A549 (cell line): ENCODE measurements around the gene ADARB1. TPM values are rescaled to one million over a fixed set of nuclear protein-coding genes. Genes with fewer than 3 reads are reported as not detected.

Source experiments
- ATAC-seq, 2 experiments: fragments of 200-7000 bp in 1 of 2; fragments of >200 bp in 1 of 2; cut with Nextera tagmentation in 1 of 2; cut with Tn5 transposase in 1 of 2; 3 replicates each; pipeline versions ENCODE4 v1.8.0 to v1.9.1; 2018 to 2020; ENCODE audit warnings: mild to moderate bottlenecking in 1 of 2, moderate library complexity in 1 of 2
- CTCF ChIA-PET: fragments of 300-600 bp; sonication (Branson Sonifier 250); formaldehyde crosslinking; extraction: SDS; loops from one replicate; lab custom pipeline; 2021; ENCODE audit warnings: antibody characterized with exemption, inconsistent platforms; lab: Yijun Ruan, JAX
- POLR2A ChIA-PET: fragments of 350-600 bp; formaldehyde crosslinking; extraction: SDS; loops from one replicate; lab custom pipeline; 2021; ENCODE audit warnings: antibody characterized with exemption, inconsistent platforms; lab: Yijun Ruan, JAX
- DNase-seq, 2 experiments: peaks; one replicate each; pipeline versions ENCODE4 v3.0.0 to v3.0.0-alpha.2; 2011 to 2016; ENCODE audit warnings: low read depth in 1 of 2, low spot score in 1 of 2
- FAIRE-seq: peaks from 2 replicates; lab custom pipeline; 2011; peaks lifted over from hg19 to GRCh38; lab: Jason Lieb, UNC
- H3K27ac ChIP-seq, 2 experiments: fragments of >200 bp; sonication (Bioruptor Twin); formaldehyde crosslinking; 3 replicates each; pipeline ENCODE4 v1.5.1; 2016 to 2017
- H3K4me1 ChIP-seq: fragments of >200 bp; sonication (Bioruptor Twin); formaldehyde crosslinking; 3 replicates; pipeline ENCODE4 v1.6.1; 2016
- H3K4me2 ChIP-seq: fragments of >200 bp; sonication (Bioruptor Twin); formaldehyde crosslinking; 3 replicates; pipeline ENCODE4 v1.6.1; 2016
- H3K4me3 ChIP-seq: fragments of >200 bp; sonication (Bioruptor Twin); formaldehyde crosslinking; 3 replicates; pipeline ENCODE4 v1.5.1; 2016
- H3K9me3 ChIP-seq: fragments of >200 bp; sonication (Bioruptor Twin); formaldehyde crosslinking; 3 replicates; pipeline ENCODE4 v1.6.1; 2016
- CHD4 ChIP-seq: fragments of 200-600 bp; sonication (generic); IDR thresholded peaks from 2 replicates; pipeline ENCODE4 v1.6.1; 2016; ENCODE audit warnings: antibody characterized with exemption, mild to moderate bottlenecking, borderline replicate concordance
- CTCF ChIP-seq: fragments of >200 bp; sonication (Bioruptor Twin); formaldehyde crosslinking; IDR thresholded peaks from 3 replicates; pipeline ENCODE4 v1.5.1; 2016
- EHF ChIP-seq: fragments of 250-450 bp; sonication (Bioruptor Pico); IDR thresholded peaks from 2 replicates; pipeline ENCODE4 v1.5.0; 2020; ENCODE audit warnings: mild to moderate bottlenecking
- EP300 ChIP-seq, 2 experiments: fragments of >200 bp; sonication (Bioruptor Twin); formaldehyde crosslinking; IDR thresholded peaks; 2 replicates in 1 of 2; 3 replicates in 1 of 2; pipeline ENCODE4 v1.6.1; 2016 to 2017
- FOSL2 ChIP-seq, 2 experiments: fragments of 450-650 bp in 1 of 2; fragments of >200 bp in 1 of 2; sonication (Bioruptor Twin) in 1 of 2; formaldehyde crosslinking; IDR thresholded peaks; 2 replicates each; pipeline versions ENCODE4 v1.5.0 to v1.6.1; 2016 to 2020; ENCODE audit warnings: mild to moderate bottlenecking in 1 of 2, moderate library complexity in 1 of 2
- HEYL ChIP-seq: fragments of 250-450 bp; sonication (Bioruptor Pico); IDR thresholded peaks from 2 replicates; pipeline ENCODE4 v1.8.0; 2021; ENCODE audit warnings: mild to moderate bottlenecking, moderate library complexity
- HOXA7 ChIP-seq: fragments of 250-450 bp; sonication (Bioruptor Pico); IDR thresholded peaks from 2 replicates; pipeline ENCODE4 v1.5.0; 2020; ENCODE audit warnings: mild to moderate bottlenecking, moderate library complexity
- HOXB5 ChIP-seq: fragments of 250-450 bp; sonication (Bioruptor Pico); IDR thresholded peaks from 2 replicates; pipeline ENCODE4 v1.5.0; 2020; ENCODE audit warnings: mild to moderate bottlenecking, moderate library complexity
- JUN ChIP-seq, 2 experiments: fragments of >200 bp; sonication (Bioruptor Twin); formaldehyde crosslinking; IDR thresholded peaks; 2 replicates in 1 of 2; 3 replicates in 1 of 2; pipeline ENCODE4 v1.6.1; 2016 to 2017
- MAX ChIP-seq: IDR thresholded peaks from 2 replicates; pipeline ENCODE4 v1.6.1; 2012
- MAZ ChIP-seq: fragments of 150-350 bp; IDR thresholded peaks from 2 replicates; pipeline ENCODE4 v1.6.1; 2014; ENCODE audit warnings: antibody characterized with exemption, low read depth, low read length, borderline replicate concordance
- MYC ChIP-seq: IDR thresholded peaks from 2 replicates; pipeline ENCODE4 v1.6.1; 2012; ENCODE audit warnings: mild to moderate bottlenecking, inconsistent platforms, low read length, improper control_type of control experiment, borderline replicate concordance
- RARB ChIP-seq: fragments of 250-450 bp; sonication (Bioruptor Pico); IDR thresholded peaks from 2 replicates; pipeline ENCODE4 v1.8.0; 2021; ENCODE audit warnings: mild to moderate bottlenecking, moderate library complexity
- RCOR1 ChIP-seq: fragments of 150-350 bp; IDR thresholded peaks from 2 replicates; pipeline ENCODE4 v1.6.1; 2014; ENCODE audit warnings: antibody characterized with exemption, low read length, low read depth
- RFX5 ChIP-seq: fragments of 450-650 bp; IDR thresholded peaks from 2 replicates; pipeline ENCODE4 v1.7.1; 2014; ENCODE audit warnings: antibody characterized with exemption, mild to moderate bottlenecking, moderate library complexity
- SMC3 ChIP-seq: fragments of >200 bp; sonication (Bioruptor Twin); formaldehyde crosslinking; IDR thresholded peaks from 3 replicates; pipeline ENCODE4 v1.6.1; 2018; ENCODE audit warnings: inconsistent platforms
- SREBF2 ChIP-seq: fragments of 450-650 bp; IDR thresholded peaks from 2 replicates; pipeline ENCODE4 v1.6.1; 2014; ENCODE audit warnings: mild to moderate bottlenecking, moderate library complexity
- TP53 ChIP-seq: fragments of 250-450 bp; sonication (Bioruptor Pico); IDR thresholded peaks from 2 replicates; pipeline ENCODE4 v1.5.0; 2021; ENCODE audit warnings: mild to moderate bottlenecking, moderate library complexity
- USF2 ChIP-seq: fragments of 450-650 bp; IDR thresholded peaks from 2 replicates; pipeline ENCODE4 v1.6.1; 2014; ENCODE audit warnings: antibody characterized with exemption
- WGBS: methylation state at CpG from one replicate; pipeline ENCODE4 v1.1.6; 2017; ENCODE audit errors: missing lambda C conversion rate; 5-methylcytosine and 5-hydroxymethylcytosine counted together
- polyA plus RNA-seq, 4 experiments: library from polyadenylated mRNA; depleted of rRNA in 3 of 4; stranded (reverse); fragments of >200 nt; fragmentation: RNase III in 1 of 4; extraction: RNeasy Plus Mini Kit Qiagen cat#74134 plus additional on column Dnase treatment in 1 of 4; gene quantifications; 2 replicates in 3 of 4; 3 replicates in 1 of 4; pipeline ENCODE4 v1.2.3, GENCODE V29; 2011 to 2017

The ADARB1 gene
- polyA plus RNA-seq, 2 of the 4 experiments (the other 2 are of a cell fraction), result 3.2 to 5.7 TPM

GRCh38 chr21:45179568-45180245 is 105.3 kb downstream of the ADARB1 start:
- Histone ChIP-seq H3K4me2 (no peak overlapping the region), H3K4me1 (no peaks in the 10 kb centered on the region), H3K27ac (no peak overlapping the region), H3K4me3 (no peak overlapping the region), H3K9me3 (no peaks in the 10 kb centered on the region)
- POLR2A ChIA-PET, result no interaction called here
- CTCF ChIA-PET, result interaction anchor here (0.9 kb wide), 1 partner anchor 33 kb away, joined by 3 read pairs; no protein-coding TSS in a partner anchor
- ATAC-seq (no peak), FAIRE-seq (no peak), DNase-seq (no peak)
- 79% methylated on average over 19 of the region's 20 CpGs for WGBS
- TF ChIP-seq HEYL (CRISPR knock-in tag), result no peak
- TF ChIP-seq MAZ, result no peak
- no peak for TF ChIP-seq TP53 (CRISPR knock-in tag)
- no peak for TF ChIP-seq RARB (CRISPR knock-in tag)
- no peak for TF ChIP-seq SMC3
- TF ChIP-seq JUN (IDR thresholded peaks at IDR 0.05), result no peak

GRCh38 chr21:45180246-45180599 is 105.8 kb downstream of the ADARB1 start:
- no peak overlapping the region for H3K27ac ChIP-seq
- ChIA-PET CTCF (interaction anchor here (0.8 to 1.5 kb wide), 3 partner anchors 10 to 598 kb away, joined by 3 to 5 read pairs (median 3); no protein-coding TSS in a partner anchor), POLR2A (no interaction called here)
- TF ChIP-seq MAZ (no peak), RCOR1 (no peak), RFX5 (no peak), SREBF2 (no peak), HOXA7 (CRISPR knock-in tag) (no peak), FOSL2 (IDR thresholded peaks at IDR 0.05) (no peak), FOSL2 (CRISPR knock-in tag; IDR thresholded peaks at IDR 0.05) (no peak), USF2 (no peak), MYC (no peak), CTCF (no peak), MAX (no peak), EHF (CRISPR knock-in tag) (no peak), SMC3 (no peak), CHD4 (no peak), TP53 (CRISPR knock-in tag) (no peak)
- DNase-seq (no peak), FAIRE-seq (no peak), ATAC-seq (no peak)
- H3K9me3 ChIP-seq, result no peaks in the 10 kb centered on the region
- WGBS, result 83% methylated on average over 11 of the region's 11 CpGs
- no peak overlapping the region for H3K4me2 ChIP-seq
- H3K4me1 ChIP-seq, result no peaks in the 10 kb centered on the region
- H3K4me3 ChIP-seq, result no peak overlapping the region

- H3K9me3 ChIP-seq, result peaks cover 12% of the 10 kb centered on the region
- H3K4me3 ChIP-seq, result no peak overlapping the region
- 20% methylated on average over 1 of the region's 1 CpG for WGBS
- CTCF ChIA-PET, result no interaction called here
- POLR2A ChIA-PET, result no interaction called here
- TF ChIP-seq EP300 (IDR thresholded peaks at IDR 0.05) (no peak), HOXB5 (no peak)
- no peak for FAIRE-seq
- H3K4me1 ChIP-seq, result no peaks in the 10 kb centered on the region
- H3K4me2 ChIP-seq, result no peak overlapping the region
- no peak for DNase-seq
- ATAC-seq, result no peak
- no peak overlapping the region for H3K27ac ChIP-seq
These were observed 108.6 kb downstream of the ADARB1 start for GRCh38 chr21:45182958-45183357.
